HTR-8/SVneo (cell line): ENCODE results near the gene IQSEC1.

Source experiments
- DNase-seq: peaks from one replicate; pipeline ENCODE4 v3.0.0; 2011; ENCODE audit warnings: low spot score, mixed read lengths; ENCODE audit not compliant: insufficient read length
- FAIRE-seq: peaks from 2 replicates; lab custom pipeline; 2011; peaks lifted over from hg19 to GRCh38; lab: Jason Lieb, UNC

IQSEC1 gene

GRCh38 chr3:12947504-12948369 lies 125.5 kb downstream of the IQSEC1 start:
- DNase-seq = peak; percentile 72
- FAIRE-seq = peak; percentile 4

GRCh38 chr3:12946649-12947316 lies 126.4 kb downstream of the IQSEC1 start:
- no peak for DNase-seq
- FAIRE-seq = no peak

- FAIRE-seq (no peak), DNase-seq (no peak)
Observed at GRCh38 chr3:12946251-12946648, 127.0 kb downstream of the IQSEC1 start.

GRCh38 chr3:12944849-12945248 lies 128.4 kb downstream of the IQSEC1 start:
- FAIRE-seq (no peak), DNase-seq (no peak)

GRCh38 chr3:12944413-12944812 lies 128.8 kb downstream of the IQSEC1 start:
- FAIRE-seq (no peak), DNase-seq (no peak)

GRCh38 chr3:12943124-12944021 lies 129.9 kb downstream of the IQSEC1 start:
- DNase-seq (no peak), FAIRE-seq (no peak)

GRCh38 chr3:12941495-12942023 lies 131.7 kb downstream of the IQSEC1 start:
- FAIRE-seq (no peak), DNase-seq (no peak)

- FAIRE-seq (no peak), DNase-seq (no peak)
Observed at GRCh38 chr3:12940854-12941253, 132.4 kb downstream of the IQSEC1 start.

GRCh38 chr3:12939137-12939536 lies 134.1 kb downstream of the IQSEC1 start:
- DNase-seq (no peak), FAIRE-seq (no peak)

GRCh38 chr3:12938258-12938711 lies 134.9 kb downstream of the IQSEC1 start:
- DNase-seq = no peak
- no peak for FAIRE-seq

- FAIRE-seq (no peak), DNase-seq (no peak)
Observed at GRCh38 chr3:12935861-12936830, 137.1 kb downstream of the IQSEC1 start.

- no peak for FAIRE-seq
- no peak for DNase-seq
Observed at GRCh38 chr3:12935023-12935860, 138.0 kb downstream of the IQSEC1 start.

- FAIRE-seq = no peak
- no peak for DNase-seq
Observed at GRCh38 chr3:12934431-12934830, 138.8 kb downstream of the IQSEC1 start.

- no peak for FAIRE-seq
- no peak for DNase-seq
Observed at GRCh38 chr3:12933901-12934300, 139.3 kb downstream of the IQSEC1 start.

GRCh38 chr3:12932754-12933153 lies 140.5 kb downstream of the IQSEC1 start:
- no peak for FAIRE-seq
- DNase-seq = no peak

- DNase-seq (no peak), FAIRE-seq (no peak)
Observed at GRCh38 chr3:12932347-12932746, 140.9 kb downstream of the IQSEC1 start.

GRCh38 chr3:12931273-12931905 lies 141.8 kb downstream of the IQSEC1 start:
- DNase-seq (no peak), FAIRE-seq (no peak)

GRCh38 chr3:12929801-12930200 lies 143.4 kb downstream of the IQSEC1 start:
- FAIRE-seq = no peak

More at GRCh38 chr3:12929801-12930200, 143.4 kb downstream of the IQSEC1 start:
- no peak for DNase-seq
